Right forelimb (tissue), 1 donor: ENCODE measurements around the gene CCN5.
"Not testable (repeated sequence)": the region's sequence is repeated elsewhere in the genome, so short reads cannot be mapped to it uniquely, and the experiment has no call there.

Experiments used
- DNase-seq: peaks from one replicate; pipeline ENCODE4 v3.0.0-alpha.2; 2018

Gene CCN5

GRCh38 chr20:44761423-44761822 is 46.3 kb downstream of the CCN5 start:
- DNase-seq: no peak

GRCh38 chr20:44762466-44763140 is 47.4 kb downstream of the CCN5 start:
- no peak for DNase-seq

GRCh38 chr20:44763798-44764197 is 48.6 kb downstream of the CCN5 start:
- not testable (repeated sequence) for DNase-seq

GRCh38 chr20:44765091-44765490 is 49.9 kb downstream of the CCN5 start:
- DNase-seq: no peak

- no peak for DNase-seq
These were observed 50.7 kb downstream of the CCN5 start for GRCh38 chr20:44765701-44766347.

GRCh38 chr20:44768256-44768655 is 53.1 kb downstream of the CCN5 start:
- DNase-seq: no peak

- no peak for DNase-seq
These were observed 53.8 kb downstream of the CCN5 start for GRCh38 chr20:44768854-44769480.

GRCh38 chr20:44769481-44769863 is 54.3 kb downstream of the CCN5 start:
- DNase-seq: no peak

- DNase-seq: no peak
These were observed 55.5 kb downstream of the CCN5 start for GRCh38 chr20:44770484-44771171.

- DNase-seq: no peak
These were observed 56.0 kb downstream of the CCN5 start for GRCh38 chr20:44771172-44771535.

- no peak for DNase-seq
These were observed 57.5 kb downstream of the CCN5 start for GRCh38 chr20:44772636-44773035.

GRCh38 chr20:44773070-44773829 is 58.1 kb downstream of the CCN5 start:
- DNase-seq: no peak

GRCh38 chr20:44776980-44777379 is 61.8 kb downstream of the CCN5 start:
- no peak for DNase-seq
